GM12878 (cell line): ENCODE results near the gene PRH2. TPM values are rescaled to one million over a fixed set of nuclear protein-coding genes. Genes with fewer than 3 reads are reported as not detected.

Experiments
- ATAC-seq: fragments of 200-7000 bp; cut with Tn5 transposase; 3 replicates; pipeline ENCODE4 v1.9.1; 2020; ENCODE audit warnings: mild to moderate bottlenecking, moderate library complexity
- BruUV-seq: library from RNA; stranded (reverse); fragments of 400-500 nt; replicated peaks from 2 replicates; lab custom pipeline; 2021; lab: Mats Ljungman, UMichigan
- CTCF ChIA-PET: fragments of 300-600 bp; sonication (Branson Sonifier 250); formaldehyde crosslinking; extraction: SDS; loops from one replicate; lab custom pipeline; 2021; ENCODE audit warnings: inconsistent platforms; lab: Yijun Ruan, JAX
- POLR2A ChIA-PET: fragments of 350-600 bp; formaldehyde crosslinking; extraction: SDS; loops from one replicate; lab custom pipeline; 2021; ENCODE audit warnings: inconsistent platforms; lab: Charles Lee
- RAD21 ChIA-PET: fragments of 300-600 bp; sonication (Branson Sonifier 250); formaldehyde crosslinking; loops from one replicate; lab custom pipeline; 2023; ENCODE audit warnings: antibody characterized with exemption; ENCODE audit not compliant: unreplicated experiment; lab: Charles Lee
- SMC1A ChIA-PET: fragments of 300-600 bp; sonication (Branson Sonifier 250); formaldehyde crosslinking; loops from one replicate; lab custom pipeline; 2023; ENCODE audit not compliant: unreplicated experiment, uncharacterized antibody; lab: Charles Lee
- DNase-seq: peaks from one replicate; pipeline ENCODE4 v3.0.0-alpha.2; 2011; ENCODE audit warnings: low read depth, low spot score
- FAIRE-seq: peaks from 3 replicates; lab custom pipeline; 2011; peaks lifted over from hg19 to GRCh38; lab: Jason Lieb, UNC
- H2AFZ ChIP-seq: 2 replicates; pipeline ENCODE4 v1.6.0; 2011; ENCODE audit warnings: low read depth, low read length, control low read depth; ENCODE audit not compliant: control insufficient read depth
- H3K27ac ChIP-seq: 2 replicates; pipeline ENCODE4 v1.5.1; 2011; ENCODE audit warnings: control low read depth; ENCODE audit not compliant: control insufficient read depth, insufficient read depth
- H3K27me3 ChIP-seq, 2 experiments: replicated peaks in 1 of 2; 2 replicates each; pipeline versions ENCODE4 v1.6.0 to v1.6.1; 2011; ENCODE audit warnings: low read length in 1 of 2; ENCODE audit not compliant: control insufficient read depth in 2 of 2, insufficient read depth in 2 of 2
- H3K36me3 ChIP-seq, 2 experiments: 2 replicates each; pipeline ENCODE4 v1.5.1; 2011; ENCODE audit warnings: low read length in 1 of 2; ENCODE audit not compliant: control insufficient read depth in 2 of 2, insufficient read depth in 2 of 2
- H3K4me1 ChIP-seq: 2 replicates; pipeline ENCODE4 v1.6.1; 2011; ENCODE audit warnings: mild to moderate bottlenecking, low read length, moderate library complexity, mixed read lengths; ENCODE audit not compliant: control insufficient read depth, insufficient read depth
- H3K4me2 ChIP-seq: 2 replicates; pipeline ENCODE4 v1.6.0; 2011; ENCODE audit warnings: control low read depth; ENCODE audit not compliant: control insufficient read depth, insufficient read depth
- H3K4me3 ChIP-seq: fragments of 200-600 bp; sonication (generic); 2 replicates; pipeline ENCODE4 v1.5.1; 2016
- H3K79me2 ChIP-seq: 2 replicates; pipeline ENCODE4 v1.6.0; 2011; ENCODE audit warnings: low read length; ENCODE audit not compliant: control insufficient read depth, insufficient read depth
- H3K9ac ChIP-seq: 2 replicates; pipeline ENCODE4 v1.8.0; 2011; ENCODE audit warnings: low read length, control low read depth, mixed read lengths; ENCODE audit not compliant: control insufficient read depth, insufficient read depth
- H3K9me3 ChIP-seq: replicated peaks from 3 replicates; pipeline ENCODE4 v1.5.1; 2011; ENCODE audit warnings: mild to moderate bottlenecking, low read length; ENCODE audit not compliant: control insufficient read depth, insufficient read depth
- H4K20me1 ChIP-seq: 2 replicates; pipeline ENCODE4 v1.6.0; 2011; ENCODE audit not compliant: control insufficient read depth, insufficient read depth
- BCL11A ChIP-seq: IDR thresholded peaks from 2 replicates; pipeline ENCODE4 v1.6.1; 2011; ENCODE audit warnings: low read depth, low read length
- CBX5 ChIP-seq: sonication (generic); IDR thresholded peaks from 2 replicates; pipeline ENCODE4 v1.6.1; 2016; ENCODE audit warnings: low read depth, moderate library complexity, mild to moderate bottlenecking, inconsistent platforms
- HDAC2 ChIP-seq: fragments of 200-600 bp; sonication (generic); IDR thresholded peaks from 2 replicates; pipeline ENCODE4 v1.6.1; 2017
- IKZF1 ChIP-seq: fragments of 450-650 bp; conservative IDR thresholded peaks from 2 replicates; pipeline ENCODE4 v1.6.1; 2017; ENCODE audit warnings: antibody characterized with exemption, mild to moderate bottlenecking
- IRF5 ChIP-seq: fragments of 450-650 bp; IDR thresholded peaks from 2 replicates; pipeline ENCODE4 v1.6.1; 2017; ENCODE audit warnings: borderline replicate concordance
- MTA3 ChIP-seq: IDR thresholded peaks from 2 replicates; pipeline ENCODE4 v1.6.1; 2012; ENCODE audit warnings: low read length, inconsistent platforms, borderline replicate concordance
- RCOR1 ChIP-seq: conservative IDR thresholded peaks from 2 replicates; pipeline ENCODE4 v1.6.1; 2012; ENCODE audit warnings: low read depth, low read length, improper control_type of control experiment
- SMAD1 ChIP-seq: fragments of 450-650 bp; IDR thresholded peaks from 2 replicates; pipeline ENCODE4 v1.6.1; 2018; ENCODE audit warnings: mild to moderate bottlenecking, low read depth; ENCODE audit not compliant: partially characterized antibody
- SREBF2 ChIP-seq: IDR thresholded peaks from 2 replicates; pipeline ENCODE4 v1.6.1; 2012; ENCODE audit warnings: mild to moderate bottlenecking, low read length
- TAF1 ChIP-seq: IDR thresholded peaks from 2 replicates; pipeline ENCODE4 v1.6.1; 2011; ENCODE audit warnings: mild to moderate bottlenecking, low read depth, low read length, borderline replicate concordance
- TCF12 ChIP-seq: IDR thresholded peaks from 2 replicates; pipeline ENCODE4 v1.6.1; 2011; ENCODE audit warnings: low read depth, mild to moderate bottlenecking, low read length
- WRNIP1 ChIP-seq: IDR thresholded peaks from 2 replicates; pipeline ENCODE4 v1.6.1; 2011; ENCODE audit warnings: low read depth, low read length, improper control_type of control experiment, borderline replicate concordance
- ZNF687 ChIP-seq: fragments of 450-650 bp; IDR thresholded peaks from 2 replicates; pipeline ENCODE4 v1.6.1; 2017; ENCODE audit warnings: mild to moderate bottlenecking, moderate library complexity
- WGBS: methylation state at CpG from one replicate; pipeline ENCODE4 v1.1.6; 2016; ENCODE audit warnings: low lambda C conversion rate; ENCODE audit not compliant: insufficient replicate concordance, insufficient coverage; ENCODE audit errors: missing lambda C conversion rate; 5-methylcytosine and 5-hydroxymethylcytosine counted together
- in situ Hi-C: fragments of 300-500 bp; cut with MboI; formaldehyde crosslinking; loops from 9 replicates; pipeline ENCODE4 v1.14.3; 2018; ENCODE audit warnings: mixed read lengths
- intact Hi-C: fragments of 100-400 bp; cut with micrococcal nuclease; formaldehyde crosslinking; loops from one replicate; pipeline ENCODE4 v1.14.2; 2022; ENCODE audit not compliant: unreplicated experiment
- polyA plus RNA-seq, 11 experiments: library from polyadenylated mRNA; depleted of rRNA in 4 of 11; unstranded in 6 of 11; stranded (reverse) in 5 of 11; fragments of >200 nt; fragmentation: Nextera tagmentation in 4 of 11; fragmentation: Illumina TruSeq in 1 of 11; extraction: Ambion mirVana in 4 of 11; extraction: Trizol in 1 of 11; gene quantifications; 1 replicate in 1 of 11; 2 replicates in 10 of 11; pipeline versions ENCODE4 v1.2.1 to v1.2.3, GENCODE V29; 2011 to 2016; ENCODE audit warnings: inconsistent platforms in 2 of 11, missing spikeins in 2 of 11, low read depth in 1 of 11
- total RNA-seq, 4 experiments: library from RNA; depleted of rRNA in 3 of 4; stranded (reverse); fragments of >200 nt in 3 of 4; fragmentation: Illumina TruSeq in 1 of 4; extraction: Trizol in 1 of 4; gene quantifications; 2 replicates each; pipeline versions ENCODE4 v1.2.1 to v1.2.3, GENCODE V29; 2013 to 2021

PRH2 gene
- total and polyA plus RNA-seq, 10 of the 15 experiments (the other 5 are each of a cell fraction or from before 2014, with no cell fraction given), result 0.14 to 0.50 TPM; not detected in 8

GRCh38 chr12:10896854-10897253, 32.2 kb upstream of the PRH2 start:
- in situ Hi-C loops (no loop called here), intact Hi-C loops (no loop called here)
- ChIA-PET SMC1A (no interaction called here), RAD21 (no interaction called here), CTCF (no interaction called here), POLR2A (no interaction called here)
- no peak overlapping the region for H3K27ac ChIP-seq
- DNase-seq, result no peak
- H3K79me2 ChIP-seq, result no peaks in the 10 kb centered on the region
- no peaks in the 10 kb centered on the region for H3K9me3 ChIP-seq
- FAIRE-seq, result no peak
- H3K4me3 ChIP-seq, result no peak overlapping the region
- H2AFZ ChIP-seq, result no peak overlapping the region
- no peak overlapping the region for H3K9ac ChIP-seq
- H3K27me3 ChIP-seq, result no peaks in the 10 kb centered on the region
- 97% methylated on average over 5 of the region's 5 CpGs for WGBS
- no TSS peak for BruUV-seq
- no peaks in the 10 kb centered on the region for H3K36me3 ChIP-seq
- H4K20me1 ChIP-seq, result no peaks in the 10 kb centered on the region
- no peaks in the 10 kb centered on the region for H3K4me1 ChIP-seq
- no peak for ATAC-seq
- TF ChIP-seq WRNIP1 (no peak), RCOR1 (no peak), SMAD1 (no peak), SREBF2 (no peak), IKZF1 (no peak)
- H3K4me2 ChIP-seq, result no peak overlapping the region

- Histone ChIP-seq H4K20me1 (no peaks in the 10 kb centered on the region), H3K27ac (no peak overlapping the region), H3K4me2 (no peak overlapping the region), H3K27me3 (no peaks in the 10 kb centered on the region), H3K4me1 (no peaks in the 10 kb centered on the region), H2AFZ (no peak overlapping the region), H3K4me3 (no peak overlapping the region), H3K9ac (no peak overlapping the region), H3K79me2 (no peaks in the 10 kb centered on the region), H3K9me3 (peaks cover 3% of the 10 kb centered on the region; the same call in 2 of the 3 replicates), H3K36me3 (no peaks in the 10 kb centered on the region)
- no peak for FAIRE-seq
- ChIA-PET POLR2A (no interaction called here), RAD21 (no interaction called here), SMC1A (no interaction called here), CTCF (no interaction called here)
- 45% methylated on average over 1 of the region's 1 CpG for WGBS
- no peak for DNase-seq
- BruUV-seq, result no TSS peak
- no peak for ATAC-seq
- intact Hi-C loops, result no loop called here
- in situ Hi-C loops, result no loop called here
- TF ChIP-seq TCF12 (no peak), MTA3 (no peak), IRF5 (no peak), BCL11A (no peak), CBX5 (no peak), TAF1 (no peak), HDAC2 (no peak), ZNF687 (no peak)
Observed at GRCh38 chr12:10900530-10900929, 28.5 kb upstream of the PRH2 start.
